Measurements from ENCODE around the gene C10orf71.

The C10orf71 gene, protein sequence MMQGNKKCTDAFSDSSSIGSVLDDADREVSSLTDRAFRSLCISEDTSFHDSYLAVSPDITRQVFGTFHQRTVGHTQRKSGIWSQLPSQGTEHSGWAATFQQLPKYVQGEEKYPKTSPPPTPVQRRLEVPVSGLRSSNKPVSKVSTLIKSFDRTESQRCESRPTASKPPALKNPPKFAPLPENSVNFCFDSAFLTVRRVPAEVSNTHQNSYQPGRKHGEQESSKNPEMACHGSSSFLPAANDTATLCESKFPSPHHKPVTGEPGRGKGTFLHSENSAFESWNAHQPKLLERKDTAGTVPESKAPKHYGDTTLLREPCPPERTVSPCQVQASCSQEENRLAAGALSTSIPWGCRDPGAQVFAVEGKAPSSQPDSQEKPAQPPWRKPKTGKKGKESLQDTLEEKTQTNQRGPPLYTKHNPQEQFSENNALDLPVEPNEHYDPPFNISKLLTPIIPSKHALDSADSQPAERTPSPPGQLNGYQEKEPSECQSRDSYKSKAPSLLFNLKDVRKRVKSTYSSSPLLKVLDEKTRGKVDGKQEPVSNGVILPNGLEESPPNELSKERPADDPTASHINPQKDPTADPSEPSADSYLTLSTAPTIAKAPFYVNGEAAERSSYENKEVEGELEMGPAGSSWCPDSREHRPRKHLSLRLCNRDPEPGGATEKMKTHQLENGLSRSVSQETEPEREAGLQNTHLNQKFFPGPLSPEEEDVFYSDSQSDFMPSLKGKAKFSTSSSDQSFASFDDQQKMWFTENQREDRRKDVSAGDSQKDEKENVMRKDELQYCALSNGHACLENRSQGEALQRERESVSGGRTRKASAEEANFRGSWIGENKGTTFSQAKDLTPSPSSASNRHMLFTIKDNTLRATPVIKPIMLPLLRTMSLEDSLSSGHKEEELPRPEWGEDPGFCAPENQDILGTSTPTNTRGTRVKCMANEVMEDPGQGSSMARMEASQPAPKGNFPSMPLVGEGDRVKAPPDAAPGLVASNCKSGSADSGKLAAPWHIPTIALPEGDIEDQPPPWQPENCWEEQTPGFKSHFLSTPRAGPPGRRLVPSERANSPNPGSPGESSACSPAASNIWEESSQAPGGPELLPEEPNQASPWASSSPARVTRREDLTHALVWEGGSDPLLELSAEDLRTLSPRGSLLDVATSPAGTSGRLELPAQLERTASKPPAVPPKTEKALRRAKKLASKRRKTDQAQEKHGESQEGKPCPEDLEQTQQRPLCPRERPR (N-terminal part only)

DNA sequence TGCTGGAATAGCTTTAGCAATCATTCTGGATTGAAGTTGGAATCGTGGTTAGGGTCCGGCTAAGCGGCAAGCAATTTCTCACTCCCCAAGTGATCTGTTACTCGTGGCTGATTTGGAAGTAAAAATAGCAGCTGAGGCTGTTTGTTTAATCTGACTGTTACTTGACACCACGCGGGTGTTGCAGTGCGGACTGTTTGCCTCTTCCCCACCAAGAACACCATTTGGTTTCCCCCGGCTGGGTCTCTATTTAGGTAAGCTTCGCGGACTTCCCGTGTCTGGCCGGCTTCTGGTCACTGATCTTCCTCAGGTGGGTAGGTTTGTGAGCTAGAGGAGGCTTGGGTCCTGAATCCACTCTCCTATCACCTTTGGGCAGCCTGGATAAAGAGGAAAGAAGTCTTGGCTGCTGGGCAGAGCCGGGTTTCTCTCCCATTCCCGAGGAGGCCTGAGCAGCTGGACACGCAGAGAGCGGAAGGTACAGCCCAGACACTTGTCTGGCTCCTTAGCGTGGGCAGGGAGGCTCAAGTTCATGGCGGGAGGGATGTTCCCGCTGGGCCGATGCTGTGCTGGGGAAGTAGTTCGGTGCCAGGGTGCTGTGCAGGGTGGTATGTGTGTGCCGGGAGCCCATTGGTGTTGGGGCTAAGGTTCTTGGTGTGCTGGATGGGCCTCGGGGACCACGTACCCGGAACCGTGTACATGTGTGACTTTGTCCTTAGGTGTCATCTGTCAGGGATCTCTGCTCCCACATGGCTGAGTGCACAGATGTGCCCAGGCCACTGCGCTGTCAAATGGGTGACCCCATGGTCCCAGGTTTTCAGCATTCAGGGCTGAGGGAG lies at the start of gene C10orf71:
TSS of gene C10orf71 (plus strand) at position 188 of the 833 bp plus-strand sequence. CDS start 23,376 bp downstream, outside the sequence.
- TF ChIP-seq CREB1 (IDR thresholded peaks at IDR 0.05; ENCODE audit: low read depth): no peak

DNA sequence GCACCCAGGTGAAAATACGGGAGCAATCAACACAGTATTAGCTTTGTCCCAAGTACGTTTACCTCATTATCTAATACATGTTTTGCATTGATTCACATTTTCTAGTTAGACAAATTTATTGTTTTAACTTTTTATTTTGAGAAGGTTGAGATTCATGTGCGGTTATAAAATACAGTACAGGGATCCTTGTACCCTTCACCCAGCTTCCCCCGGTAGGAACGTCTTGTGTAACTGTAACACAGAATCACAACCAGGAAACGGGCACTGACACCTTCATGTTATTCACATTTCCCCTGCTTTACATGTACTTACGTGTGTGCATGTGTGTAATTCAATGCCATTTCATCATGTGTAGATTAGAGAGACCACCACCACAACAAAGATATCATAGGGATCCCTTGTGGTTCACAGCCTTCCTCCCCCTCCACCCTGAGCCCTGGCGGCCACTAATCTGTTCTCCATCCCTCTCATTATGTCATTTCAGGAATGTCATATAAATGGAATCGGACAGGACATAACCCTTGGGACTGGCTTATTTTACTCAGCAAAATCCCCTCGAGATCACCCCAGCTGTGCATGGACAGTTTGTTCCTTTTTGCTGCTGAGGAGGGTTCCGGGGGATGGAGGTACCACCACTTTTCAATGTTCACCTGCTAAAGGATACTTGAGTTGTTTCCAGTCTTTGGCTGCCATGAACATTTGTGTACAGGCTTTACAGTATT lies 46.5 kb upstream of the C10orf71 start:
- TF ChIP-seq TEAD4 (IDR thresholded peaks at IDR 0.05): no peak
- TF ChIP-seq NFIC (IDR thresholded peaks at IDR 0.05): no peak
- TF ChIP-seq, protein P1, sequence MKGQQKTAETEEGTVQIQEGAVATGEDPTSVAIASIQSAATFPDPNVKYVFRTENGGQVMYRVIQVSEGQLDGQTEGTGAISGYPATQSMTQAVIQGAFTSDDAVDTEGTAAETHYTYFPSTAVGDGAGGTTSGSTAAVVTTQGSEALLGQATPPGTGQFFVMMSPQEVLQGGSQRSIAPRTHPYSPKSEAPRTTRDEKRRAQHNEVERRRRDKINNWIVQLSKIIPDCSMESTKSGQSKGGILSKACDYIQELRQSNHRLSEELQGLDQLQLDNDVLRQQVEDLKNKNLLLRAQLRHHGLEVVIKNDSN (IDR thresholded peaks at IDR 0.05): no peak
- TF ChIP-seq ZBTB7A (IDR thresholded peaks at IDR 0.05; ENCODE audit: low read depth): no peak
- no peak for TF ChIP-seq RAD21 (IDR thresholded peaks at IDR 0.05; ENCODE audit: low read depth)
- TF ChIP-seq CEBPB (IDR thresholded peaks at IDR 0.05): no peak
- TF ChIP-seq EP300 (IDR thresholded peaks at IDR 0.05; ENCODE audit: borderline replicate concordance): no peak
- TF ChIP-seq YY1 (IDR thresholded peaks at IDR 0.05; ENCODE audit: low read depth): no peak

DNA sequence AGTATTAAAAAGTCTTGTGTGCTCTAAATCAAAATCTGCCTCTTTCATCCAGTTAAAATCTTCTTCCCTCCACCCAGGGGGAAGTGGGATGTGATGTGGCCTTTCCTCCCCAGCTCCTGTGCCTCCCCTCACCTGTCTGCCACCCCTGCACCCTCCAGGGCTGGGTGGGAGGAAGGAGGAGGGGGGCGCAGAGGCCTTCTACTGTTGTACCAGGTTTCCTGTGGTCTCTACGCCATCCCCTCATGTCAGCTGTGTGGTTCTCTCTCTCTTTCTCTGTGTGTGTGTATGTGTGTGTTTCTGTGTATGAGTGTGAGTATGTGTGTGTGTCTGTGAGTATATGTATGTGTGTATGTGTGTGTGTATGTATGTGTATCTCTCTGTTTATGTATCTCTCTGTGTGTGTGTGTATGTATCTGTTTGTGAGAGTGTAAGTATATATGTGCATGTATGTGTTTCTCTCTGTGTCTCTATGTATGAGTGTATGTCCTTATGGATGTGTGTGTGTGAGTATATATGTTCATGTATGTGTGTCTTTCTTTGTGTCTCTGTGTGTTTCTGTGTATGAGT lies 45.5 kb upstream of the C10orf71 start:
- TF ChIP-seq YY1 (IDR thresholded peaks at IDR 0.05; ENCODE audit: low read depth) (no peak), CEBPB (IDR thresholded peaks at IDR 0.05) (no peak), CREB1 (IDR thresholded peaks at IDR 0.05; ENCODE audit: low read depth) (no peak), EGR1 (IDR thresholded peaks at IDR 0.05) (no peak), TAF1 (IDR thresholded peaks at IDR 0.05; ENCODE audit: low read depth) (no peak), EP300 (IDR thresholded peaks at IDR 0.05; ENCODE audit: borderline replicate concordance) (no peak), RAD21 (IDR thresholded peaks at IDR 0.05; ENCODE audit: low read depth) (no peak), NFIC (IDR thresholded peaks at IDR 0.05) (no peak), FOXM1 (IDR thresholded peaks at IDR 0.05; ENCODE audit: borderline replicate concordance, low read depth) (no peak)

DNA sequence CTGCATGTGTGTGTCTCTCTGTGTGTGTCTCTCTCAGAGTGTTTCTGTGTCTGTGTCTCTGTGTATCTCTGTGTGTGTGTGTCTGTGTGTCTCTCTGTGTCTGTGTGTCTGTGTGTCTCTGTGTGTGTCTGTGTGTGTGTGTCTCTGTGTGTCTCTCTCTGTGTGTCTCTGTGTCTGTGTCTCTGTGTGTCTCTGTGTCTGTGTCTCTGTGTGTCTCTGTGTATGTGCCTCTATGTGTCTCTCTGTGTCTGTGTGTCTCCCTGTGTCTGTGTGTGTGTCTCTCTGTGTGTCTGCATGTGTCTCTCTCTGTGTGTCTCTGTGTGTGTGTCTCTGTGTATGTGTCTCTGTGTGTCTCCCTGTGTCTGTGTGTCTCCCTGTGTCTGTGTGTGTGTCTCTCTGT lies 44.8 kb upstream of the C10orf71 start:
- TF ChIP-seq, protein P2, sequence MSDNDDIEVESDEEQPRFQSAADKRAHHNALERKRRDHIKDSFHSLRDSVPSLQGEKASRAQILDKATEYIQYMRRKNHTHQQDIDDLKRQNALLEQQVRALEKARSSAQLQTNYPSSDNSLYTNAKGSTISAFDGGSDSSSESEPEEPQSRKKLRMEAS (IDR thresholded peaks at IDR 0.05): no peak
- no peak for TF ChIP-seq TAF1 (IDR thresholded peaks at IDR 0.05; ENCODE audit: low read depth)
- no peak for TF ChIP-seq TCF12 (IDR thresholded peaks at IDR 0.05; ENCODE audit: low read depth)
- no peak for TF ChIP-seq EP300 (IDR thresholded peaks at IDR 0.05; ENCODE audit: borderline replicate concordance)

DNA sequence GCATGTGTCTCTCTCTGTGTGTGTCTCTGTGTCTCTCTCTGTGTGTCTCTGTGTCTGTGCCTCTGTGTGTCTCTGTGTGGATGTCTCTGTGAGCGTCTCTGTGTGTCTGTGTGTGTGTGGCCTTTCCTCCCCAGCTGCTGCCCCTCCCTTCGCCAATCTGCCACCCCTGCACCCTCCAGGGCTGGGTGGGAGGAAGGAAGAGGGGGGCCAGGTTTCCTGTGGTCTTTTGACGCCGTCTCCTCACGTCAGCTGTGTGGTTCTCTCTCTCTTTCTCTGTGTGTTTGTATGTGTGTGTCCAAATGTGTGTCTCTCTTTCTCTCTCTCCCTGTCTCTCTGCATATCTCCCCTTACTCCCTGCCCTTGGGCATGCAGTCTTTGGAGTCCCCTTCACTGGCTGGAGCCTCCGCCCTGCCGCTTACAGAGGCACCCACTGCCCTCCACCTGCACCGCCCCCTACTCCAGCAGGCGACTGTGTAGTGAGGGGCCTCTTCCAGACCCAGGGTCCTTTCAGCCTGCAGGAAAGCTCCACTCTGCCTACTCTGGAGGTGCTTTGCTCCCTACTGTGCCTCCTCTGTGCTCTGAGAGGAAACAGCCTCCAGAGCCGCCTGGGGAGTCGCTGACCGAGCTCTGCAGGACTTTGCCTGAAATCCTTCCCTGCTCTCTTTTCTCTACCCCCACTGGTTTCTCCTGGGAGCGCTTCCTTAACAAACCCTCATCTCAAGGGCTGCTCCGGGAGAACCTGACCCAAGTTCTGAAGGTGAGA lies 44.2 kb upstream of the C10orf71 start:
- TF ChIP-seq NFIC (IDR thresholded peaks at IDR 0.05): no peak
- TF ChIP-seq EGR1 (IDR thresholded peaks at IDR 0.05): no peak
- TF ChIP-seq TEAD4 (IDR thresholded peaks at IDR 0.05): no peak
- no peak for TF ChIP-seq TCF12 (IDR thresholded peaks at IDR 0.05; ENCODE audit: low read depth)
- no peak for TF ChIP-seq YY1 (IDR thresholded peaks at IDR 0.05; ENCODE audit: low read depth)
- TF ChIP-seq, protein P2 (IDR thresholded peaks at IDR 0.05): no peak
- TF ChIP-seq EP300 (IDR thresholded peaks at IDR 0.05; ENCODE audit: borderline replicate concordance): no peak

DNA sequence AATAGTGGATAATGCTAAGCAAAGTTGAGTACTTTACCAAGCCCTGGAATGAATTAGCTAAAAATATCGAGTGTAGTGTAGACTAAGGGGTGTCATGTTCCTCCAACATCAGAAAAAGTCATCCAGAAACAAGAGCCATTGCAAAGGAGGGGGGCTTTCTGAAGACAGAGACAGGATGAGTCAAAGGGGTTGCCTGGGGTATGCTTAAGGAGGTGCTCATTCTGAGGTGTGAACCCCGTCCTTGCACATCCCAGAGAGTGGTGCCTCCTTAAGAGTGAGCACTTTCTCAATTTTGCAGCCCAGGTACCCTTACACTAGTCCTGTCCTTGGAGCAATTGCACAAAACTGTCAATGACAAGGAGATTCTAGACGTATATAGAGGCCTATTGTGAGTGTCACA lies 43.1 kb upstream of the C10orf71 start:
- no peak for TF ChIP-seq CREB1 (IDR thresholded peaks at IDR 0.05; ENCODE audit: low read depth)
- TF ChIP-seq, protein P3, sequence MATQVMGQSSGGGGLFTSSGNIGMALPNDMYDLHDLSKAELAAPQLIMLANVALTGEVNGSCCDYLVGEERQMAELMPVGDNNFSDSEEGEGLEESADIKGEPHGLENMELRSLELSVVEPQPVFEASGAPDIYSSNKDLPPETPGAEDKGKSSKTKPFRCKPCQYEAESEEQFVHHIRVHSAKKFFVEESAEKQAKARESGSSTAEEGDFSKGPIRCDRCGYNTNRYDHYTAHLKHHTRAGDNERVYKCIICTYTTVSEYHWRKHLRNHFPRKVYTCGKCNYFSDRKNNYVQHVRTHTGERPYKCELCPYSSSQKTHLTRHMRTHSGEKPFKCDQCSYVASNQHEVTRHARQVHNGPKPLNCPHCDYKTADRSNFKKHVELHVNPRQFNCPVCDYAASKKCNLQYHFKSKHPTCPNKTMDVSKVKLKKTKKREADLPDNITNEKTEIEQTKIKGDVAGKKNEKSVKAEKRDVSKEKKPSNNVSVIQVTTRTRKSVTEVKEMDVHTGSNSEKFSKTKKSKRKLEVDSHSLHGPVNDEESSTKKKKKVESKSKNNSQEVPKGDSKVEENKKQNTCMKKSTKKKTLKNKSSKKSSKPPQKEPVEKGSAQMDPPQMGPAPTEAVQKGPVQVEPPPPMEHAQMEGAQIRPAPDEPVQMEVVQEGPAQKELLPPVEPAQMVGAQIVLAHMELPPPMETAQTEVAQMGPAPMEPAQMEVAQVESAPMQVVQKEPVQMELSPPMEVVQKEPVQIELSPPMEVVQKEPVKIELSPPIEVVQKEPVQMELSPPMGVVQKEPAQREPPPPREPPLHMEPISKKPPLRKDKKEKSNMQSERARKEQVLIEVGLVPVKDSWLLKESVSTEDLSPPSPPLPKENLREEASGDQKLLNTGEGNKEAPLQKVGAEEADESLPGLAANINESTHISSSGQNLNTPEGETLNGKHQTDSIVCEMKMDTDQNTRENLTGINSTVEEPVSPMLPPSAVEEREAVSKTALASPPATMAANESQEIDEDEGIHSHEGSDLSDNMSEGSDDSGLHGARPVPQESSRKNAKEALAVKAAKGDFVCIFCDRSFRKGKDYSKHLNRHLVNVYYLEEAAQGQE (IDR thresholded peaks at IDR 0.05; ENCODE audit: low read depth): no peak
- TF ChIP-seq EP300 (IDR thresholded peaks at IDR 0.05; ENCODE audit: borderline replicate concordance): no peak
- TF ChIP-seq, protein P2 (IDR thresholded peaks at IDR 0.05): no peak
- no peak for TF ChIP-seq NFIC (IDR thresholded peaks at IDR 0.05)
- no peak for TF ChIP-seq RAD21 (IDR thresholded peaks at IDR 0.05; ENCODE audit: low read depth)
- TF ChIP-seq ZBTB7A (IDR thresholded peaks at IDR 0.05; ENCODE audit: low read depth): no peak
- no peak for TF ChIP-seq EGR1 (IDR thresholded peaks at IDR 0.05)
- no peak for TF ChIP-seq FOXM1 (IDR thresholded peaks at IDR 0.05; ENCODE audit: borderline replicate concordance, low read depth)
- TF ChIP-seq TAF1 (IDR thresholded peaks at IDR 0.05; ENCODE audit: low read depth): no peak
- TF ChIP-seq, protein P1 (IDR thresholded peaks at IDR 0.05): no peak
- no peak for TF ChIP-seq TCF12 (IDR thresholded peaks at IDR 0.05; ENCODE audit: low read depth)
